ENCODE measurements around the gene TPO.

TPO gene

DNA sequence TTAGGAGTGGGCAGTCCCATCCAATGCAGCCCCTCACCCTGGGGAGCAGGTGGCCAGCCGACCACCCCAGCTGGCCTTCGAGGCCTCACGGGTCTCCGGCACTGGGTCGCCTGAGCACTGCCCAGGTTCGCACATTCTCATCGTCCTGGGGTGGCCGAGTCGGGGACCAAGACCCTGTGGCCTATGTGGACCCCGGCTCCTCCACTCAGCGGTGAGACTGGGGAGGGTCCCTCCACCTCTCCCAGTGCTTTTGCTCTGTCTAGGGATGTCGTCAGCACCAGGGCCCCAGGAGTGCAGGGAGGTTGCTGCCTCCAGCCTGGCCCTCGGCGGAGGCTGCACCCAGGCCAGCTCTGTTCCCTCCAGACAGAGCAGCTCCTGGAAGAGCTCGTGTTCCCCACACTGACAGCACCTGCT is 89.6 kb downstream of the TPO start:
- no peak overlapping the region for H3K4me3 ChIP-seq (ENCODE audit: low read depth, low read length)
- H3K36me3 ChIP-seq (ENCODE audit: insufficient read depth, low read length), result no peaks in the 10 kb centered on the region
- no peaks in the 10 kb centered on the region for H3K27me3 ChIP-seq (ENCODE audit: insufficient read depth, low read length)
- no peaks in the 10 kb centered on the region for H3K79me2 ChIP-seq (ENCODE audit: control insufficient read depth, insufficient read depth, low read length, unreplicated experiment)
- no peaks in the 10 kb centered on the region for H3K4me1 ChIP-seq (ENCODE audit: control insufficient read depth, insufficient read depth, low read length, unreplicated experiment)
- H3K27ac ChIP-seq (ENCODE audit: low read depth, low read length), result no peak overlapping the region
- no peak overlapping the region for H2AFZ ChIP-seq (ENCODE audit: low read length, unreplicated experiment)

DNA sequence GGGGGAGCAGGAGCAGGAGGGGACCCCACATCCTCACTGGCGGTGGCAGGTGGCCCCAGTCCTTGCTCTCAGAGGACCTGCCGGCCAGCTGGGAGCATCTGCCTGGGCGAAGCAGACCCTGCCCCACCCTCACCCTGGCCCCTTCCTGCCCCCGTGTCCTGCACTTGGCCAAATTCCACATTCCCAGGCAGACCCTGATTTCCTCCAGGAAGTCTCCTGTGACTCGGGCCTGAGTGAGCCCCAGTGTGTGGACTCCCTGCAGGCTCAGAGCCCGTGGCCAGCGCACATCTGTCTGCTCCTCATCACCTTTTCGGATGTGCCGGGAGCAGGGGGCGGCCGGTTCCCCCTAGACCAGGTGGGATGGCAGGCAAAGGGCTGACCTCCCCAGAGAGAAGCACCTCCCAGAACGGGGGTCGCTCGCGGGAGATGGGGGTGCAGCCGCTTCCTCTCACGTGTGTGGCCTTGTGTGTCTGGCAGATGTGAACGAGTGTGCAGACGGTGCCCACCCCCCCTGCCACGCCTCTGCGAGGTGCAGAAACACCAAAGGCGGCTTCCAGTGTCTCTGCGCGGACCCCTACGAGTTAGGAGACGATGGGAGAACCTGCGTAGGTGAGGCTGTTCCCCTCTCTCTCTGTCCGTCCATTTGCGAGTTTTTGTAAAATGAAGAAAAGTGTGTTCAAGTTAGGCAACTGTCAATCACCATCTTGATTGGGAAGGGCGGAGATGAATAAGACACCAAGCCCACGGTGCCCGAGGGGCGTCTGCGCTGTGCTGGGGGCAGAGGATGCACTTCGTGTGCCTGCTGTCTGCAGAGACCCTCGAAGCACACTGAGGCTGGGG is 90.4 kb downstream of the TPO start:
- H3K27ac ChIP-seq (ENCODE audit: low read depth, low read length), result no peak overlapping the region
- no peak overlapping the region for H2AFZ ChIP-seq (ENCODE audit: low read length, unreplicated experiment)
- no peaks in the 10 kb centered on the region for H3K27me3 ChIP-seq (ENCODE audit: insufficient read depth, low read length)
- no peaks in the 10 kb centered on the region for H3K79me2 ChIP-seq (ENCODE audit: control insufficient read depth, insufficient read depth, low read length, unreplicated experiment)
- H3K4me1 ChIP-seq (ENCODE audit: control insufficient read depth, insufficient read depth, low read length, unreplicated experiment), result no peaks in the 10 kb centered on the region
- no peaks in the 10 kb centered on the region for H3K36me3 ChIP-seq (ENCODE audit: insufficient read depth, low read length)
- H3K4me3 ChIP-seq (ENCODE audit: low read depth, low read length), result no peak overlapping the region

DNA sequence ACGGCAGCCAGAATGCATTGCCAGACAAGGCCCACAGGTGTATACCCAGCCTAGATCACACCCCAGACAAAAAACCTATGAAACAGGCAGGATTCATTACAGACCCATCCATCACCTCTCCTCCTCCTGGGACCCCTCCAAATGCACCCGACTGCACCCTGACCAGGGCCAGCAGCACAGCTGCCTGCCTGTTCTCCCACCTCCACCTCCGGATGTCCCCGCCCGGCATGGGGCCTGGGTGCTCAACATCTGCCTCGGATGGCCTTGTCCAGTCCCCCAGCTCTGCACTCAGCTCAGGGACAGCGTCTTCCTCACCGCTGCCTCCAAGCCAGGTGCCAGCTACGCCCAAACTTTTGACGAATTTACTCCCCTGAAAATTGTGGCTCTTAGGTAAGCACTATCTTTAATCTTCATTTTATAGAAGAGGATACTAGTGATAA is 91.1 kb downstream of the TPO start:
- Histone ChIP-seq H3K4me3 (ENCODE audit: low read depth, low read length) (no peak overlapping the region), H3K27ac (ENCODE audit: low read depth, low read length) (no peak overlapping the region), H3K27me3 (ENCODE audit: insufficient read depth, low read length) (no peaks in the 10 kb centered on the region), H3K36me3 (ENCODE audit: insufficient read depth, low read length) (no peaks in the 10 kb centered on the region), H3K4me1 (ENCODE audit: control insufficient read depth, insufficient read depth, low read length, unreplicated experiment) (no peaks in the 10 kb centered on the region), H3K79me2 (ENCODE audit: control insufficient read depth, insufficient read depth, low read length, unreplicated experiment) (no peaks in the 10 kb centered on the region), H2AFZ (ENCODE audit: low read length, unreplicated experiment) (no peak overlapping the region)

DNA sequence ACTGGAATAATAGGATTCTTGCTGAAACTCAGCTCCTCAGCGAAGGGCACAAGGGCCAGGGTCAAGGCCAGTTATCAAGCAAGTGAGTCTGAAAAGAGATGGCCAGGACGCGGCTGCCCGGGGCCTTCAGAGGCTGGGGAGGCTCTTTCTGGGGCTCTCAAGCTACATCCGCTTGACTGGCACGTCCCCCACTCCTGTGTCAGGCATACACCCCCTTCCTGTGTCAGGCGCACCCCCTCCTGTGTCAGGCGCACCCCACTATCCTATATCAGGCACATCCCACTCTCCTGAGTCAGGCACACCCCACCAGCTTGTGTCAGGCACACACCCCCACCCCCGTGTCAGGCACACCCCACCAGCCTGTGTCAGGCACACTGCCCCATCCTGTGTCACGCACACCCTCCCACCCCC is 91.8 kb downstream of the TPO start:
- no peaks in the 10 kb centered on the region for H3K79me2 ChIP-seq (ENCODE audit: control insufficient read depth, insufficient read depth, low read length, unreplicated experiment)
- H3K4me1 ChIP-seq (ENCODE audit: control insufficient read depth, insufficient read depth, low read length, unreplicated experiment), result no peaks in the 10 kb centered on the region
- H2AFZ ChIP-seq (ENCODE audit: low read length, unreplicated experiment), result no peak overlapping the region
- H3K27me3 ChIP-seq (ENCODE audit: insufficient read depth, low read length), result no peaks in the 10 kb centered on the region
- no peak overlapping the region for H3K27ac ChIP-seq (ENCODE audit: low read depth, low read length)
- no peak overlapping the region for H3K4me3 ChIP-seq (ENCODE audit: low read depth, low read length)
- H3K36me3 ChIP-seq (ENCODE audit: insufficient read depth, low read length), result no peaks in the 10 kb centered on the region

DNA sequence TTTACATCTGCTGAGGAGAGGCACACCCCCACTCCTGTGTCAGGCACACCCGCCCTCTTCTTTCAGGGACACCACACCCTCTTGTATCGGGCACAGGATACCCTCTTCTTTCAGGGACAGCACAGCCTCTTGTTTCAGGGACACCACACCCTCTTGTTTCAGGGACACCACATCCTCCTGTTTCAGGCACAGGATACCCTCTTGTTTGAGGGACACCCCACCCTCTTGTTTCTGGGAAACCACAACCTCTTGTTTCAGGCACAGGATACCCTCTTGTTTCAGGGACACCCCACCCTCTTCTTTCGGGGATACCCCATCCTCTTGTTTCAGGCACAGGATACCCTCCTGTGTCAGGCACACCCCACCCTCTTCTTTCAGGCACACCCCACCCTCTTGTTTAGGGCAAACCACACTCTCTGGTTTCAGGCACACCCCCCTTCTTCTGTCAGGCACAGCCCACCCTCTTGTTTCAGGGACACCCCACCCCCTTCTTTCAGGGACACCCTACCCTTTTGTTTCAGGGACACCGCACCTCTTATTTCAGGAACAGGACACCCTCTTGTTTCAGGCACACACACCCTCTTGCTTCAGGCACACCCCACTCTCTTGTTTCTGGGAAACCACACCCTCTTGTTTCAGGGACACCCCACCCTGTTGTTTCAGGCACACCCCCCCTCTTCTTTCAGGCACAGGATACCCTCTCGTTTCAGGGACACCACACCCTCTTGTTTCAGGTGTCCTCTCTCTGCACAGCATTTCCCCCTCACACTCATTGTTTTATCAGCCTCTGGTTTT is 96.2 kb downstream of the TPO start:
- no peaks in the 10 kb centered on the region for H3K36me3 ChIP-seq (ENCODE audit: insufficient read depth, low read length)
- H3K27ac ChIP-seq (ENCODE audit: low read depth, low read length), result no peak overlapping the region
- no peaks in the 10 kb centered on the region for H3K79me2 ChIP-seq (ENCODE audit: control insufficient read depth, insufficient read depth, low read length, unreplicated experiment)
- no peaks in the 10 kb centered on the region; the same call in 1 of the 2 replicates for H3K27me3 ChIP-seq (ENCODE audit: insufficient read depth, low read length)
- H2AFZ ChIP-seq (ENCODE audit: low read length, unreplicated experiment), result no peak overlapping the region
- no peaks in the 10 kb centered on the region for H3K4me1 ChIP-seq (ENCODE audit: control insufficient read depth, insufficient read depth, low read length, unreplicated experiment)
- no peak overlapping the region for H3K4me3 ChIP-seq (ENCODE audit: low read depth, low read length)

DNA sequence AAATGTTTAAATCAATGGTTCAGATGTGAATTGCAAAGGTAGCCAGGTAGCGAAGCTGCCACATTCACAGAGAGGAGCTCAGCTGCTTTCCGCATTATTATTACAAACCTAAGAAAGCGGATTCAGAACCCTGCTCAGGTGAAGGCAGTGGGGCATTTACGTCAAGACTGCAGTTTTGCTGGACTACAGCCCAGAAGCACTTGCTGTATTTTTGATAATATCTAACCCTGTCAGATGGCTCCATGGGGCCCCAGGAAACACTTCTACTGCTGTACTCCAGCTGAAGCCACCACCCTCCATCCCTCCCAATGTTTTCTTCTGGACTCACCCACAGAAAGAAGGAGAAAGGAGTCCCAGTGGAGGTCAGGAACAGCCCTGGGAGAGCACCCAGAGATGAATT is 96.9 kb downstream of the TPO start:
- H3K27ac ChIP-seq (ENCODE audit: low read depth, low read length), result no peak overlapping the region
- no peak overlapping the region for H2AFZ ChIP-seq (ENCODE audit: low read length, unreplicated experiment)
- H3K4me3 ChIP-seq (ENCODE audit: low read depth, low read length), result no peak overlapping the region
- no peaks in the 10 kb centered on the region for H3K36me3 ChIP-seq (ENCODE audit: insufficient read depth, low read length)
- H3K4me1 ChIP-seq (ENCODE audit: control insufficient read depth, insufficient read depth, low read length, unreplicated experiment), result no peaks in the 10 kb centered on the region
- H3K79me2 ChIP-seq (ENCODE audit: control insufficient read depth, insufficient read depth, low read length, unreplicated experiment), result no peaks in the 10 kb centered on the region
- H3K27me3 ChIP-seq (ENCODE audit: insufficient read depth, low read length), result no peaks in the 10 kb centered on the region; the same call in 1 of the 2 replicates

DNA sequence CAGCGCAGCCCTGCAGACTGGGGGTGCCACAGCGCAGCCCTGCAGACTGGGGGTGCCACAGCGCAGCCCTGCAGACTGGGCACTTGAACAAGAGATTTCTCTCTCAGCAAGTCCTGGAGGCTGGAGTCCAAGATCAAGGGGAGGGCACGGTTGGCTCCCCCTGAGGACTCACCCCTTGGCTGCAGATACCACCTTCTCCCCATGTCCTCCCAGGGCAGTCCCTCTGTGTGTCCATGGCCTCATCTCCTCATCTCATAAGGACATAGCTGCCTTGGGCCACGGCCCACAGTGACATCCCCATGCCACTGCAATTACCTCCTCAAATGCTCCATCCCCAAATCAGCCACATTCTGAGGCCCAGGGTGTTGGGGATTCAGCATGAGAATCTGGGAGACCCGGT is 98.2 kb downstream of the TPO start:
- Histone ChIP-seq H2AFZ (ENCODE audit: low read length, unreplicated experiment) (no peak overlapping the region), H3K36me3 (ENCODE audit: insufficient read depth, low read length) (no peaks in the 10 kb centered on the region), H3K27me3 (ENCODE audit: insufficient read depth, low read length) (no peaks in the 10 kb centered on the region; the same call in none of the 2 replicates), H3K79me2 (ENCODE audit: control insufficient read depth, insufficient read depth, low read length, unreplicated experiment) (no peaks in the 10 kb centered on the region), H3K4me1 (ENCODE audit: control insufficient read depth, insufficient read depth, low read length, unreplicated experiment) (no peaks in the 10 kb centered on the region), H3K4me3 (ENCODE audit: low read depth, low read length) (no peak overlapping the region), H3K27ac (ENCODE audit: low read depth, low read length) (no peak overlapping the region)

DNA sequence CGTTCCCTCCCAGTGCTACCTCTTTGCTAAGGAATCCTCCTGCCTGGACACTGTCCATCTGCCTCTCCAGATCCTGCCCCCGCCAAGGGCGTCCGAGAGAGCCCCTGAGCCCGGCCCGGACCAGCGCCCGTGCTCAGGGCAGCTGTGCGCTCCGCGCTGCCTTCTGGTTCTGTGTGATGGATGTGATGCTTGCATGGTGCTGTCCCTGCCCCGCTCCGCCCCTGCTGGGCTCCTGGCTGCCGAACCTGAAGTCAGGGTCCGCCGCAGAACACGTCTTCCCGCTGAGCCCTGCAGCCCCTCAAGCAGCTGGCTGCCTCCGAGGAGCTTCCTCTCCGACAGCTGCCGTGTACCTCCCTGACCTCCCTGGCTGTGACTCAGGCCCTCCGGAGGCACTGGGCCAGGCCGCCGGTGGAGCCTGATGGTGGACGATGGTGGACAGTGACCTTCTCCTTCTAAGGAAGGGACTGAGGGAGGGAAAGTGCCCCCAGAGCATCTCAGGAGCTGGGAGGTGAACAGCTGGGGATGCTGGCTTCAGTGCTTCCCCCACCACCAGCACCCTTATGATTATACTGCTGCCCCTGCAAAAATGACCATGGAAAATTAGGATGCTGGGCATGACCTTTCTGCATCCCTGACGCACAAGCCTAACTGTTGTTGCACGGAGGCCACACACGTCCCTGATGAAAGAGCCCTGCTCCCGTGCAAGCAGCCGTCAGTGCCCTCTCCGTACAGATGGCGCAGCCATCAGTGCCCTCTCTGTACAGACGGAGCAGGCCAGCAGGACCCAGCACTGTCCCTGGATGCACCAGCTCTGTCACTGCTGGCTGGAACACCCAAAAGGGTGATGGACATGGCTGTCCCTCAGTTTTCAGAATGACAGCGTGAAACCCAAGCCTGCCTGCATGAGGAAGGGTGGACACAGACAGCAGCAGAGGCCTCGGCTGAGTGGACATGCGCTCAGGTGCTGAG is 99.3 kb downstream of the TPO start:
- Histone ChIP-seq H3K27me3 (ENCODE audit: insufficient read depth, low read length) (no peaks in the 10 kb centered on the region; the same call in none of the 2 replicates), H3K79me2 (ENCODE audit: control insufficient read depth, insufficient read depth, low read length, unreplicated experiment) (no peaks in the 10 kb centered on the region), H3K4me1 (ENCODE audit: control insufficient read depth, insufficient read depth, low read length, unreplicated experiment) (no peaks in the 10 kb centered on the region), H2AFZ (ENCODE audit: low read length, unreplicated experiment) (no peak overlapping the region), H3K4me3 (ENCODE audit: low read depth, low read length) (no peak overlapping the region), H3K36me3 (ENCODE audit: insufficient read depth, low read length) (no peaks in the 10 kb centered on the region), H3K27ac (ENCODE audit: low read depth, low read length) (no peak overlapping the region)

DNA sequence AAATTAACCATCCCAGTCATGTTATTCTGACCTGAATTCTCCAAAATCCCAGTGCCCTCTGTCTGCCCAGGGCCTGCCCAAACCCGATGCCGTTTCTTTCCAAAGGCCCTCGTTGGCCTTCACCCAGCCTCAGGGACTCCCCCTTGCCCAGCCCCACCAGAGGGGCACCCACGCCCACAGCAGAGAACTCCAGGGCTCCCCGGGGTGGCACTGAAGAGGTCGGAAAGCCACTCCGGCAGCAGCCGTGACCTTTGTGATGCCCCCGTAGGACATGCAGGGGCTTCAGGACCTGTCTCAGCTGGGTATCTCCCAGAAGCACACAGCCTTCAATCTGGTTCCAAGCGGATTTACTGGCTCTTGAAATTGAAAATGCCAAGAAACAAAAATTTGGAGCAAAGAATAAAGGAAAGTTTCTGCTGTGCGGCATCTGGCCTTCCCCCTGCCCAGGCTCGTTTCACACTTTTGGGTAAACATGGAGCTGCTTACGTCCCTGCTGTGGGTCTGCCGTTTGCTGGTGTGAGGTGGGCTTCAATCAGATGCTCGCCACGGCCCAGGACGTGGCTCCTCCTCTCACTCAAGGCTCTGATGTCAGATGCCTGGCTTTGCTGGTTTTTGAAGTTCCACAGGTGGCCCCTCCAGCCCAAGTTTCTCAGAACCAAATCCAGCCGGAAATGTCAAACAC is 101.3 kb downstream of the TPO start:
- Histone ChIP-seq H2AFZ (ENCODE audit: low read length, unreplicated experiment) (no peak overlapping the region), H3K4me1 (ENCODE audit: control insufficient read depth, insufficient read depth, low read length, unreplicated experiment) (no peaks in the 10 kb centered on the region), H3K79me2 (ENCODE audit: control insufficient read depth, insufficient read depth, low read length, unreplicated experiment) (no peaks in the 10 kb centered on the region), H3K4me3 (ENCODE audit: low read depth, low read length) (no peak overlapping the region), H3K36me3 (ENCODE audit: insufficient read depth, low read length) (no peaks in the 10 kb centered on the region), H3K27me3 (ENCODE audit: insufficient read depth, low read length) (no peaks in the 10 kb centered on the region; the same call in none of the 2 replicates), H3K27ac (ENCODE audit: low read depth, low read length) (no peak overlapping the region)

DNA sequence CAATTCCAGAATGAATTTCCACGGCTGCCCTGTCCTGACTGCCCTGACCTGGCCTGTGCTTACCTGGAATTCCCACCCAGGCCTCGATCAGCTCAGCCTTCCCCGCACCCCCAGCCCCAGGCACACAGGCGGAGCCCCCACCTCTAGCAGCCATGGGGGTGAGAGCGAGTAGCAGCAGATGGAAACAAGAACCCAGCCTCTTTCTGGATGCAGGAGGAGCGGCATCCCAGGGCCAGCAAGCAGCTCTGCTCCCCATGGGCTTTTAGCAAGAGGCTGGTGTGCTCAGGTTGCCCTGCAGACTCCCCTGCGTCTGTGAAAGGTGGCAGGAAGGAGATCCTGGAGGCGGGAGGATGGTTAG is 101.8 kb downstream of the TPO start:
- no peaks in the 10 kb centered on the region for H3K79me2 ChIP-seq (ENCODE audit: control insufficient read depth, insufficient read depth, low read length, unreplicated experiment)
- H3K27me3 ChIP-seq (ENCODE audit: insufficient read depth, low read length), result no peaks in the 10 kb centered on the region; the same call in none of the 2 replicates
- H3K36me3 ChIP-seq (ENCODE audit: insufficient read depth, low read length), result no peaks in the 10 kb centered on the region
- H3K4me1 ChIP-seq (ENCODE audit: control insufficient read depth, insufficient read depth, low read length, unreplicated experiment), result no peaks in the 10 kb centered on the region
- no peak overlapping the region for H3K4me3 ChIP-seq (ENCODE audit: low read depth, low read length)
- H2AFZ ChIP-seq (ENCODE audit: low read length, unreplicated experiment), result no peak overlapping the region
- no peak overlapping the region for H3K27ac ChIP-seq (ENCODE audit: low read depth, low read length)

All from ACC112 (cell line).